CD4-positive, CD25-positive, alpha-beta regulatory T cell (primary cell): Measurements from ENCODE around the gene PLCG2. TPM values are rescaled to one million over a fixed set of nuclear protein-coding genes. Genes with fewer than 3 reads are reported as not detected.

ENCODE experiments used
- ATAC-seq, 2 donors: fragments of 150-1000 bp; cut with Tn5 transposase; one replicate each; pipeline ENCODE4 v1.10.0; 2021; ENCODE audit warnings: low read depth in 2 of 2, moderate number of reproducible peaks in 2 of 2, moderate library complexity in 1 of 2
- DNase-seq, 3 donors: peaks; one replicate each; pipeline versions ENCODE4 v3.0.0 to v3.0.0-alpha.2; 2012 to 2022; ENCODE audit warnings: mixed read lengths in 1 of 3
- H3K27ac ChIP-seq: one replicate; pipeline ENCODE4 v1.7.0; 2013; ENCODE audit warnings: mild to moderate bottlenecking, low read length; ENCODE audit not compliant: insufficient read depth, poor library complexity, severe bottlenecking
- H3K27me3 ChIP-seq: one replicate; pipeline ENCODE4 v1.7.0; 2013; ENCODE audit warnings: low read length; ENCODE audit not compliant: control insufficient read depth, insufficient read depth
- H3K36me3 ChIP-seq: one replicate; pipeline ENCODE4 v1.7.0; 2013; ENCODE audit warnings: mild to moderate bottlenecking, low read length, moderate library complexity; ENCODE audit not compliant: control insufficient read depth, insufficient read depth
- H3K4me1 ChIP-seq: 2 replicates; pipeline ENCODE4 v1.7.0; 2013; ENCODE audit warnings: mild to moderate bottlenecking, low read length; ENCODE audit not compliant: insufficient read depth, control insufficient read depth, poor library complexity, severe bottlenecking
- H3K4me3 ChIP-seq: one replicate; pipeline ENCODE4 v1.7.0; 2013; ENCODE audit warnings: low read depth, mild to moderate bottlenecking, low read length, moderate library complexity
- H3K9me3 ChIP-seq, 2 experiments: 1 replicate in 1 of 2; 2 replicates in 1 of 2; pipeline ENCODE4 v1.7.0; 2013; ENCODE audit warnings: low read length in 2 of 2, mild to moderate bottlenecking in 1 of 2, moderate library complexity in 1 of 2; ENCODE audit not compliant: control insufficient read depth in 2 of 2
- H3K27ac Mint-ChIP-seq, 3 donors: one replicate each; pipeline ENCODE4 v1.8.0; 2020 to 2022; ENCODE audit warnings: mild to moderate bottlenecking in 3 of 3, mixed read lengths in 3 of 3, moderate library complexity in 2 of 3
- H3K27me3 Mint-ChIP-seq: one replicate; pipeline ENCODE4 v1.8.0; 2022; ENCODE audit warnings: mild to moderate bottlenecking, mixed read lengths
- H3K36me3 Mint-ChIP-seq: one replicate; pipeline ENCODE4 v1.8.0; 2020; ENCODE audit warnings: mixed read lengths
- H3K4me1 Mint-ChIP-seq, 4 donors: one replicate each; pipeline ENCODE4 v1.8.0; 2020 to 2022; ENCODE audit warnings: mixed read lengths in 4 of 4, mild to moderate bottlenecking in 1 of 4
- H3K4me3 Mint-ChIP-seq, 4 donors: one replicate each; pipeline ENCODE4 v1.8.0; 2020 to 2022; ENCODE audit warnings: mild to moderate bottlenecking in 4 of 4, mixed read lengths in 4 of 4, moderate library complexity in 3 of 4
- H3K9me3 Mint-ChIP-seq, 7 donors: one replicate each; pipeline ENCODE4 v1.8.0; 2020 to 2022; ENCODE audit warnings: mixed read lengths in 7 of 7, mild to moderate bottlenecking in 3 of 7, moderate library complexity in 2 of 7
- polyA plus RNA-seq, 4 donors: library from polyadenylated mRNA; unstranded; fragments of 300-500 nt; fragmentation: Illumina TruSeq; gene quantifications; one replicate each; pipeline ENCODE4 v1.2.3, GENCODE V29; 2021
- total RNA-seq: library from RNA; stranded (reverse); gene quantifications from one replicate; pipeline ENCODE4 v1.2.3, GENCODE V29; 2022

Gene PLCG2
- total RNA-seq (3.8 TPM), polyA plus RNA-seq (1 to 10 TPM in 2 of 4 donors, under 1 TPM in 1, not detected in 1; 0.59 to 1.5 (median 1.1) TPM)

DNA sequence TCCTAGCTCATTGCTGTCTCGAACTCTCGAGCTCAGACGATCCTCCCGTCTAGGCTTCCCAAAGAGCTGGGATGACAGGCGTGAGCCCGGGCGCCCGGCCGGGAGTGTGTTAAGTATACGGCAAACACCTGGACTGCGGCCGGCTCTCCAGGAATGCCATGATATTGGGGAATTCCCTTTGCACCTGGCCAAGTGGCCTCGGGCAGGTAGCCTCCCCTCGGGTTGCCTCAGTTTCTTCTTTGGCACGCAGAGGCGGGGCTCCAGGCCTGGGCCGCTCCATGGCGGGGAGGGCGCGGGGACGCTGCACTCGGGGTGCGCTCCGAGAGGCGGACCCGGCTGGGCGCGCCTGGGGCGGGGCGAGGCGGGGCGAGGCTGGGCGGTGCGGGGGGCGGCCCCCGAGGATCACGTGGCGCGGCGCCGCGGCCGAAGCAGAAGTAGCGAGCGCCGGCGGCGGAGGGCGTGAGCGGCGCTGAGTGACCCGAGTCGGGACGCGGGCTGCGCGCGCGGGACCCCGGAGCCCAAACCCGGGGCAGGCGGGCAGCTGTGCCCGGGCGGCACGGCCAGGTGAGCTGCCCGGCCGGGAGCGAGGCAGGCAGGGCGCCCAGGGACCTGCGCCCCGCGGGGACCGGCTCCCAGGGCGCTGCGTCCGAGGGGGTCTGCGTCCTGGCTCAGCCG, at the start of gene PLCG2:
Gene PLCG2, plus strand, starts transcription at position 431 of the 675 bp plus-strand sequence. CDS start 6,699 bp downstream, outside the sequence.
- ATAC-seq (peak; percentile 80 to 83), DNase-seq (peak; percentile 15 to 62 (median 30))
- Mint-ChIP-seq H3K27me3 (peaks cover 64% of the 10 kb centered on the region), H3K4me1 (peaks cover 0 to 20% (median 8%) of the 10 kb centered on the region in 4 donors), H3K27ac (peak within 1 kb of the TSS in 1 of 3 donors; percentile 63), H3K9me3 (no peaks in the 10 kb centered on the region), H3K36me3 (no peaks in the 10 kb centered on the region), H3K4me3 (peak within 1 kb of the TSS; percentile 33 to 81 (median 78))
- peaks cover 7% of the 10 kb centered on the region for H3K27me3 ChIP-seq
- H3K4me1 ChIP-seq: peaks cover 8% of the 10 kb centered on the region
- H3K36me3 ChIP-seq: no peaks in the 10 kb centered on the region
- H3K4me3 ChIP-seq: no peak within 1 kb of the TSS
- H3K9me3 ChIP-seq: no peaks in the 10 kb centered on the region
- no peak within 1 kb of the TSS for H3K27ac ChIP-seq

- H3K4me1 Mint-ChIP-seq: peaks cover 0 to 31% (median 12%) of the 10 kb centered on the region in 4 donors
- Histone ChIP-seq H3K27me3 (no peaks in the 10 kb centered on the region), H3K27ac (no peak overlapping the region), H3K4me1 (peaks cover 13% of the 10 kb centered on the region), H3K36me3 (no peaks in the 10 kb centered on the region), H3K4me3 (no peak overlapping the region), H3K9me3 (no peaks in the 10 kb centered on the region)
- H3K4me3 Mint-ChIP-seq: peak overlapping the region; percentile 50 to 88 (median 66)
- H3K27me3 Mint-ChIP-seq: peaks cover 8% of the 10 kb centered on the region
- H3K36me3 Mint-ChIP-seq: no peaks in the 10 kb centered on the region
- no peak for DNase-seq
- H3K27ac Mint-ChIP-seq: no peak overlapping the region
- ATAC-seq: no peak
- H3K9me3 Mint-ChIP-seq: peaks cover 0 to 2% (median 0%) of the 10 kb centered on the region in 7 donors
Measured at GRCh38 chr16:81729451-81729850, 49.6 kb upstream of the PLCG2 start.

- Histone ChIP-seq H3K27ac (peak overlapping the region; percentile 74), H3K9me3 (no peaks in the 10 kb centered on the region), H3K36me3 (no peaks in the 10 kb centered on the region), H3K4me3 (peak overlapping the region; percentile 55), H3K4me1 (peaks cover 13% of the 10 kb centered on the region), H3K27me3 (no peaks in the 10 kb centered on the region)
- peaks cover 0 to 31% (median 12%) of the 10 kb centered on the region in 4 donors for H3K4me1 Mint-ChIP-seq
- peak overlapping the region; percentile 82 to 93 (median 92) for H3K27ac Mint-ChIP-seq
- no peaks in the 10 kb centered on the region for H3K36me3 Mint-ChIP-seq
- DNase-seq: peak; percentile 37 to 83 (median 66)
- peak overlapping the region; percentile 73 to 93 (median 88) for H3K4me3 Mint-ChIP-seq
- H3K27me3 Mint-ChIP-seq: peaks cover 8% of the 10 kb centered on the region
- H3K9me3 Mint-ChIP-seq: peaks cover 0 to 2% (median 0%) of the 10 kb centered on the region in 7 donors
- ATAC-seq: peak; percentile 89 to 93
Measured at GRCh38 chr16:81730090-81731051, 48.7 kb upstream of the PLCG2 start.

DNA sequence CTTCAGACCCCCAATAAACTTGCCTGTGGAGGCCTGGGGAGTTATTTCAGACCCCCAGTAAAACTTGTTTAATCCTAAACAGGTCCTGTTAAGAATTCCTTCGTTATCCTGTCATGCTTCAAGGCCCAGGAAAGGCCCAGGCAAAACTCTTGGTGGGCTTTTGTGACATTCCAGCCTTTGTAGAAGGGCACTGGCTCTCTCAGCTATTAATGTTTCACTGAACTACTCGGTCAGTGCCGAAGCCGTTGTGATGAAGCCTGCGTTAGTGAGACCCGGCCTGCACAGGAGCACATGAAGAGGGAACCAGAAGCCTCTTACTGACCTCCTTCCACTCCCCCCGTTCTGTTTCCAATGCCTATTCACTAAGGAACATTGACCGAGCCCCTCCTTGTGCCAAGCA, 47.4 kb upstream of the PLCG2 start:
- no peak overlapping the region for H3K27ac ChIP-seq
- H3K4me3 ChIP-seq: no peak overlapping the region
- H3K36me3 Mint-ChIP-seq: no peaks in the 10 kb centered on the region
- no peaks in the 10 kb centered on the region for H3K9me3 ChIP-seq
- no peak overlapping the region for H3K27ac Mint-ChIP-seq
- no peaks in the 10 kb centered on the region for H3K36me3 ChIP-seq
- no peak for DNase-seq
- H3K9me3 Mint-ChIP-seq: no peaks in the 10 kb centered on the region
- peaks cover 0 to 31% (median 12%) of the 10 kb centered on the region in 4 donors for H3K4me1 Mint-ChIP-seq
- no peak for ATAC-seq
- no peaks in the 10 kb centered on the region for H3K27me3 Mint-ChIP-seq
- H3K27me3 ChIP-seq: no peaks in the 10 kb centered on the region
- peaks cover 13% of the 10 kb centered on the region for H3K4me1 ChIP-seq
- no peak overlapping the region for H3K4me3 Mint-ChIP-seq

- Histone ChIP-seq H3K4me1 (peaks cover 14% of the 10 kb centered on the region), H3K4me3 (no peak overlapping the region), H3K27ac (no peak overlapping the region), H3K9me3 (no peaks in the 10 kb centered on the region), H3K27me3 (no peaks in the 10 kb centered on the region), H3K36me3 (no peaks in the 10 kb centered on the region)
- Mint-ChIP-seq H3K4me1 (peaks cover 0 to 28% (median 13%) of the 10 kb centered on the region in 4 donors), H3K9me3 (no peaks in the 10 kb centered on the region), H3K27me3 (no peaks in the 10 kb centered on the region), H3K4me3 (no peak overlapping the region), H3K27ac (peak overlapping the region in 1 of 3 donors; percentile 69), H3K36me3 (no peaks in the 10 kb centered on the region)
- ATAC-seq (no peak), DNase-seq (no peak)
Measured at GRCh38 chr16:81732699-81733098, 46.4 kb upstream of the PLCG2 start.

DNA sequence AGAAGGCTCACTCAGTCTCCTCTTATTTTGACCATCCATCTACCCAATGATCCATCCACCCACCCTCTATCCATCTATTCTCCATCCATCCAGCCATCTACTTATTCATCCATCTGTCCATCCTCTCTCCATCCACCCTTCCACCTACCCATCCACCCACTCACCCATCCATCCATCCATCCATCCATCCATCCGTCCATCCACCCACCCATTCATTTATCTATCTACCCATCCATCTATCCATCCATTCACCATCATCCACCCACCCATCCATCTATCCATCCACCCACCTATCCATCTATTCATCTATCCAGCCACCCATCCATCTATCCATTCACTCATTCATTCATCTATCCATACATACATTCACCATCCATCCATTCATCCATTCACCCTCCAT, 45.8 kb upstream of the PLCG2 start:
- no peak for DNase-seq

DNA sequence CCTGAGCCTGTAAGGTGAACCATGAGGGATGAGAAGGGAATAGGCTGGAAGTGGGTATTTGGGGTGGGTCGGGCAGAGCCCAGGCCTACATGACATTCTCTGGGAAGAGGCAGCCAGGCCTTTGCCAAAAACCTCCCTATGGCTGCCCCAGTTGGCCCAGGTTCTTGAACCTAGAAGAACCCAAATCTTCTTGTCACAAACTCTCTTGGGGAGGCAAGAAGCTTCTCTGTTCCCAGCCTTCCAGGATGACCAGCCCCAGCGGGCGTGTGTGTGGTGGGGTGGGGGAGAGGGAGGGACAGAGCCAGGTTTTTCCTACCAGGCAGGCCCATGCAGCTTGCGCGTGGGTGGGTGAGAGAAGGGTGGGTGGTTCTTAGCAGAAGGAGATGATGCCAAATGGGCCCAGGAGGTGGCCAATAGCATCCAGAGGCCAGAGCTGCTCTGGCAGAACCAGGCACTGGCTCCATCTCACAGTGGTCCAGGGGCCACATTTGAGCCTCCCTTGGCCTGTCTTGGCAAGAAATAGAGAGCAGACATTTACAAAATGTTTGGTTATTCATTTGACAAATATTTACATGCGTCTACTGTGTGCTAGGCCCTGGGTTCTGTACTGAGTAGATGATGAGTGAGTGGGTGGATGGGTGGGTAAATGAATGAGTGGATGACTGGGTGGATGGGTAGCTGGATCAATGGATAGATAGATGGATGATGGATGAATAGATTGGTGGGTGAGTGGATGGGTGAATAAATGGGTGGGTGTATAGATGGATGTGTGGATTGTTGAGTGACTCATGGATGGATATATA, 44.3 kb upstream of the PLCG2 start:
- H3K4me1 Mint-ChIP-seq: peaks cover 0 to 22% (median 14%) of the 10 kb centered on the region in 4 donors
- no peaks in the 10 kb centered on the region for H3K36me3 Mint-ChIP-seq
- no peaks in the 10 kb centered on the region for H3K36me3 ChIP-seq
- H3K4me1 ChIP-seq: peaks cover 18% of the 10 kb centered on the region
- H3K27ac ChIP-seq: no peak overlapping the region
- DNase-seq (no peak), ATAC-seq (no peak)
- H3K4me3 Mint-ChIP-seq: no peak overlapping the region
- no peaks in the 10 kb centered on the region for H3K27me3 ChIP-seq
- H3K27ac Mint-ChIP-seq: no peak overlapping the region
- H3K27me3 Mint-ChIP-seq: no peaks in the 10 kb centered on the region
- no peaks in the 10 kb centered on the region for H3K9me3 ChIP-seq
- no peaks in the 10 kb centered on the region for H3K9me3 Mint-ChIP-seq
- H3K4me3 ChIP-seq: no peak overlapping the region

More for the DNA sequence above, 45.8 kb upstream of the PLCG2 start:
- H3K36me3 ChIP-seq: no peaks in the 10 kb centered on the region
- Mint-ChIP-seq H3K4me3 (peak overlapping the region in 1 of 4 donors; percentile 7), H3K9me3 (no peaks in the 10 kb centered on the region), H3K27ac (no peak overlapping the region), H3K27me3 (no peaks in the 10 kb centered on the region), H3K4me1 (peaks cover 0 to 34% (median 17%) of the 10 kb centered on the region in 4 donors), H3K36me3 (no peaks in the 10 kb centered on the region)
- H3K4me3 ChIP-seq: no peak overlapping the region
- H3K9me3 ChIP-seq: no peaks in the 10 kb centered on the region
- no peak overlapping the region for H3K27ac ChIP-seq
- no peaks in the 10 kb centered on the region for H3K27me3 ChIP-seq
- peaks cover 19% of the 10 kb centered on the region for H3K4me1 ChIP-seq
- ATAC-seq: no peak
